ENCODE results near the gene CCN6. TPM values are rescaled to one million over a fixed set of nuclear protein-coding genes. Genes with fewer than 3 reads are reported as not detected.

CCN6 gene
- total RNA-seq, 1 experiment from 2014 or later, result not detected

GRCh38 chr6:112109262-112109661 lies 55.4 kb downstream of the CCN6 start:
- H4K20me1 ChIP-seq (ENCODE audit: control insufficient read depth, insufficient read depth, insufficient read length), result no peaks in the 10 kb centered on the region
- H2BK5ac ChIP-seq (ENCODE audit: insufficient read length, low read length), result no peak overlapping the region
- H3K9ac ChIP-seq (ENCODE audit: extremely low read depth, insufficient read length, low read length), result no peak overlapping the region
- Mint-ChIP-seq H3K27me3 (ENCODE audit: low read depth) (no peaks in the 10 kb centered on the region), H3K4me3 (no peak overlapping the region), H3K36me3 (ENCODE audit: insufficient read depth in 1 of 3, low read depth in 3 of 3) (peaks cover 0 to 6% (median 2%) of the 10 kb centered on the region in 3 experiments; a peak in 3 of 7 replicates), H3K9me3 (peaks cover 5 to 8% of the 10 kb centered on the region in 2 experiments; a peak in 4 of 5 replicates), H3K4me1 (no peaks in the 10 kb centered on the region), H3K27ac (0 out of 7 replicates have a peak overlapping the region, but pooled peaks of 1 of the 3 experiments have one; percentile 10)
- TF ChIP-seq CTCF (conservative IDR thresholded peaks at IDR 0.05), result no peak
- H2BK12ac ChIP-seq (ENCODE audit: insufficient read length, low read depth, low read length), result no peak overlapping the region
- H4K8ac ChIP-seq (replicated peaks; ENCODE audit: insufficient read length, low read depth, low read length), result no peak overlapping the region
- H3K4me1 ChIP-seq (ENCODE audit: insufficient read depth, low read length), result no peaks in the 10 kb centered on the region
- no peaks in the 10 kb centered on the region for H3K79me1 ChIP-seq (ENCODE audit: insufficient read depth, low read depth, low read length, poor library complexity, severe bottlenecking)
- H2BK20ac ChIP-seq (ENCODE audit: low read depth, low read length, poor library complexity, severe bottlenecking), result no peak overlapping the region
- H3K56ac ChIP-seq (ENCODE audit: insufficient read length, low read depth, low read length), result no peak overlapping the region
- H2AK5ac ChIP-seq (ENCODE audit: insufficient read length, low read length), result no peak overlapping the region
- H4K91ac ChIP-seq (ENCODE audit: insufficient read length, low read depth, low read length), result no peak overlapping the region
- DNase-seq, result no peak
- no peak overlapping the region for H4K5ac ChIP-seq (ENCODE audit: insufficient read length, low read depth, low read length)
- H2BK15ac ChIP-seq (ENCODE audit: low read depth, low read length), result no peak overlapping the region
- no peak overlapping the region for H3K27ac ChIP-seq (ENCODE audit: insufficient read length, low read depth, low read length)
- no peak overlapping the region for H2BK120ac ChIP-seq (ENCODE audit: low read depth, low read length, poor library complexity, severe bottlenecking)
- H3K18ac ChIP-seq (ENCODE audit: insufficient read length, low read depth, low read length), result no peak overlapping the region
- no peak overlapping the region for H3T11ph ChIP-seq (ENCODE audit: low read length)
- no peak overlapping the region for H3K4me2 ChIP-seq (ENCODE audit: insufficient read depth, insufficient read length, low read length)
- no peak overlapping the region for H3K14ac ChIP-seq (ENCODE audit: insufficient read depth, low read length)
- H2AFZ ChIP-seq (ENCODE audit: low read length), result no peak overlapping the region
- no peaks in the 10 kb centered on the region for H3K23me2 ChIP-seq (ENCODE audit: insufficient read length, low read depth, low read length, poor library complexity, severe bottlenecking)
- no peak overlapping the region for H3K4ac ChIP-seq (ENCODE audit: low read depth, low read length)
- H3K27me3 ChIP-seq (ENCODE audit: insufficient read depth, low read length), result no peaks in the 10 kb centered on the region
- H3K9me3 ChIP-seq (ENCODE audit: control insufficient read depth, low read depth, low read length), result no peaks in the 10 kb centered on the region
- H3K23ac ChIP-seq (ENCODE audit: insufficient read length, low read depth, low read length), result no peak overlapping the region
- no CpG with 5 or more reads among the region's 9 CpGs for WGBS (ENCODE audit: extremely low coverage, insufficient read length, low lambda C conversion rate)
- H3K79me2 ChIP-seq (ENCODE audit: insufficient read depth, low read length), result no peaks in the 10 kb centered on the region
